Suprapubic skin (tissue), 3 donors: ENCODE measurements around the gene FAM200C.

ENCODE experiments used
- CTCF ChIP-seq, 2 donors: fragments of 200-600 bp in 1 of 2; fragments of 450-650 bp in 1 of 2; sonication (generic) in 1 of 2; IDR thresholded peaks; one replicate each; pipeline ENCODE4 v1.5.1; 2016 to 2019; ENCODE audit warnings: antibody characterized with exemption in 2 of 2, mild to moderate bottlenecking in 1 of 2, moderate library complexity in 1 of 2
- POLR2AphosphoS5 ChIP-seq, 3 donors: sonication (generic); formaldehyde crosslinking; IDR thresholded peaks; one replicate each; pipeline ENCODE4 v1.6.1; 2017; ENCODE audit warnings: antibody characterized with exemption in 3 of 3

GRCh38 chr5:160360310-160360709 lies 39.5 kb downstream of the FAM200C start:
- TF ChIP-seq CTCF (IDR thresholded peaks at IDR 0.05) (no peak), POLR2AphosphoS5 (IDR thresholded peaks at IDR 0.05) (no peak)
